Activated CD4-positive, alpha-beta T cell treated with anti-CD3 and anti-CD28 coated beads, Interleukin-2, amount 50 U/mL, for 4 hours (primary cell): ENCODE results near the gene ST6GAL2.

Source experiments
- DNase-seq, 2 experiments: peaks; one replicate each; pipeline ENCODE4 v3.0.0-alpha.2; 2020

Gene ST6GAL2

GRCh38 chr2:106863387-106863786, 22.6 kb downstream of the ST6GAL2 start:
- no peak for DNase-seq

GRCh38 chr2:106859498-106859897, 26.5 kb downstream of the ST6GAL2 start:
- DNase-seq = no peak

- no peak for DNase-seq
Measured at GRCh38 chr2:106858810-106859209, 27.2 kb downstream of the ST6GAL2 start.

GRCh38 chr2:106857882-106858478, 28.0 kb downstream of the ST6GAL2 start:
- no peak for DNase-seq

GRCh38 chr2:106853631-106854030, 32.3 kb downstream of the ST6GAL2 start:
- no peak for DNase-seq

GRCh38 chr2:106851881-106852501, 34.0 kb downstream of the ST6GAL2 start:
- no peak for DNase-seq

GRCh38 chr2:106851087-106851874, 34.7 kb downstream of the ST6GAL2 start:
- no peak for DNase-seq

- no peak for DNase-seq
Measured at GRCh38 chr2:106849253-106849652, 36.7 kb downstream of the ST6GAL2 start.

GRCh38 chr2:106847366-106847765, 38.6 kb downstream of the ST6GAL2 start:
- no peak for DNase-seq

GRCh38 chr2:106845716-106846115, 40.3 kb downstream of the ST6GAL2 start:
- no peak for DNase-seq

GRCh38 chr2:106843910-106844250, 42.1 kb downstream of the ST6GAL2 start:
- no peak for DNase-seq

- DNase-seq = no peak
Measured at GRCh38 chr2:106843001-106843909, 42.7 kb downstream of the ST6GAL2 start.

GRCh38 chr2:106841886-106842645, 43.9 kb downstream of the ST6GAL2 start:
- DNase-seq = no peak

GRCh38 chr2:106840818-106841217, 45.1 kb downstream of the ST6GAL2 start:
- no peak for DNase-seq

- DNase-seq = no peak
Measured at GRCh38 chr2:106839849-106840595, 45.9 kb downstream of the ST6GAL2 start.

- DNase-seq = no peak
Measured at GRCh38 chr2:106833256-106833655, 52.7 kb downstream of the ST6GAL2 start.

GRCh38 chr2:106831816-106832569, 54.0 kb downstream of the ST6GAL2 start:
- DNase-seq = no peak

GRCh38 chr2:106831241-106831640, 54.7 kb downstream of the ST6GAL2 start:
- DNase-seq = no peak

GRCh38 chr2:106830191-106830590, 55.8 kb downstream of the ST6GAL2 start:
- DNase-seq = no peak

- DNase-seq = no peak
Measured at GRCh38 chr2:106828119-106828518, 57.8 kb downstream of the ST6GAL2 start.

- no peak for DNase-seq
Measured at GRCh38 chr2:106827158-106827557, 58.8 kb downstream of the ST6GAL2 start.
